ACC112 (cell line): ENCODE results near the gene ZNF219.

ENCODE experiments used
- H2AFZ ChIP-seq: fragments of 200-600 bp; sonication (generic); one replicate; pipeline ENCODE4 v1.6.0; 2017; ENCODE audit warnings: antibody characterized with exemption, low read length; ENCODE audit not compliant: unreplicated experiment
- H3K27ac ChIP-seq: fragments of 200-600 bp; sonication (generic); 2 replicates; pipeline ENCODE4 v1.5.1; 2014; ENCODE audit warnings: low read depth, mild to moderate bottlenecking, antibody characterized with exemption, low read length, moderate library complexity
- H3K27me3 ChIP-seq: fragments of 200-600 bp; sonication (generic); 2 replicates; pipeline ENCODE4 v1.6.1; 2014; ENCODE audit warnings: mild to moderate bottlenecking, antibody characterized with exemption, low read length, moderate library complexity, mixed read lengths; ENCODE audit not compliant: insufficient read depth
- H3K36me3 ChIP-seq: fragments of 200-600 bp; sonication (generic); 2 replicates; pipeline ENCODE4 v1.6.1; 2016; ENCODE audit warnings: mild to moderate bottlenecking, antibody characterized with exemption, low read length, moderate library complexity, mixed read lengths; ENCODE audit not compliant: insufficient read depth
- H3K4me1 ChIP-seq: fragments of 200-600 bp; sonication (generic); one replicate; pipeline ENCODE4 v1.6.1; 2016; ENCODE audit warnings: low read length, mixed read lengths; ENCODE audit not compliant: insufficient read depth, unreplicated experiment, control insufficient read depth
- H3K4me3 ChIP-seq: fragments of 200-600 bp; sonication (generic); 2 replicates; pipeline ENCODE4 v1.5.1; 2014; ENCODE audit warnings: mild to moderate bottlenecking, low read depth, low read length
- H3K79me2 ChIP-seq: fragments of 200-600 bp; sonication (generic); one replicate; pipeline ENCODE4 v1.6.0; 2016; ENCODE audit warnings: low read length; ENCODE audit not compliant: control insufficient read depth, unreplicated experiment, insufficient read depth

Gene ZNF219

DNA sequence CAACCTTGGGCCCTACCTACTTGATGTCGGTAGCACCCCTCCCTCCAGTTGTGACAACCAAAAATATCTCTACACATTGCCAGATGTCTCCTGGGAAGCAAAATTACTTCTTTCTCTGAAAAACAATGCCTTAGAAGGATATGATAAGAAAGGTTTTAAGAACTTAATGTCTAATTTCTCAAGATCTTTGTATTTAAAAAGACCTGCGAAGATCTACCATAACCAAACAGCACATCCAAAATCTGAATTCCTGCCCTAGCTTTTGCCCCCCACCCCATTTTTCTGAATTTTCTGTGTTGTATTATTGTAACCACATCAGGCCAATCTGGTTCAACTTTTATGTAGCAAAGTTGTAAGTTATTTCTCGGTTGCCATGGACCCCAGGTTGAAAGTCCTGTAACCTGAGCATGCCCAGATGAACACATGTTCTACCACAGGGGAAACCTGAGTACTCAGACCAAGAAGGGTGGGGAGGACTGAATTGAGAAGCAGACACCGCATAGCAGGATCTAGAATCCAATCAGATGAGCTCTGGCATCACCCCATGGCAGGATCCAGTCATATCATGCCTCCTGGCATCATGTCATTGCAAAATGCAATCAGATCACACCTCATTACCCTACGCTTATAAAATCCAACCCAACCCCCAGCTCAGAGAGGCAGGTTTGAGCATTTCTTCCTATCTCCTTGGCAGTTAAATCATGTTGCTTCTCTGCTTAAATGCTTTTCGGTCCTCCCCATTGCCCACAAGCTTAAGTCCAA, 11.1 kb upstream of the ZNF219 start:
- H3K4me1 ChIP-seq, result peaks cover 34% of the 10 kb centered on the region
- H3K79me2 ChIP-seq, result no peaks in the 10 kb centered on the region
- H2AFZ ChIP-seq, result no peak overlapping the region
- H3K27me3 ChIP-seq, result no peaks in the 10 kb centered on the region; the same call in 1 of the 2 replicates
- no peak overlapping the region for H3K27ac ChIP-seq
- H3K36me3 ChIP-seq, result no peaks in the 10 kb centered on the region
- H3K4me3 ChIP-seq, result no peak overlapping the region

DNA sequence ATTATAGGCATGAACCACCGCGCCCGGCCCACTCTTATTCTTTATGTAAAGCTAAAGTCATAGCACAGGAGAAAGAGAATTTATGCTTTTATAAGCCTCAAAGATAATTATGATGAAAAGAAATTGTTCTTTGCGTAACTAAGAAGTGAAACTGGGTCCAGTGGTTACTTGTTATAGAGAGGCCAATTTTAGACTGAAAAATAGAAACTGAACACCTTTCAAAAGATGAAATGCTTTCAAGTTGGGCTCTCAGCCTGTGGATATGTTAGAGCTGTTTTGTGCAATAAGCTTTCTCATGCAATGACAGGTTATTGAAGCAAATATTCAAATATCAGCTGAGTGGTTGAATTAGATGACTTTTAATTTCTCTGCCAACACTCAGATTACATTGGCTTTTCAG, 10.3 kb upstream of the ZNF219 start:
- Histone ChIP-seq H3K79me2 (no peaks in the 10 kb centered on the region), H3K4me1 (peaks cover 35% of the 10 kb centered on the region), H3K4me3 (no peak overlapping the region), H2AFZ (no peak overlapping the region), H3K27ac (no peak overlapping the region), H3K27me3 (no peaks in the 10 kb centered on the region; the same call in 1 of the 2 replicates), H3K36me3 (no peaks in the 10 kb centered on the region)

- Histone ChIP-seq H3K27me3 (no peaks in the 10 kb centered on the region; the same call in 1 of the 2 replicates), H3K79me2 (no peaks in the 10 kb centered on the region), H3K27ac (peak overlapping the region; percentile 91), H3K4me1 (peaks cover 42% of the 10 kb centered on the region), H2AFZ (peak overlapping the region; percentile 59), H3K4me3 (no peak overlapping the region), H3K36me3 (no peaks in the 10 kb centered on the region)
Measured at GRCh38 chr14:21107283-21107800, 8.9 kb upstream of the ZNF219 start.

- Histone ChIP-seq H3K27me3 (no peaks in the 10 kb centered on the region; the same call in 1 of the 2 replicates), H3K27ac (peak overlapping the region; percentile 91), H3K4me1 (peaks cover 47% of the 10 kb centered on the region), H3K36me3 (no peaks in the 10 kb centered on the region), H3K79me2 (no peaks in the 10 kb centered on the region), H2AFZ (peak overlapping the region; percentile 83), H3K4me3 (peak overlapping the region; percentile 28)
Measured at GRCh38 chr14:21106498-21107282, 8.2 kb upstream of the ZNF219 start.

GRCh38 chr14:21106176-21106497, 7.7 kb upstream of the ZNF219 start:
- peak overlapping the region; percentile 83 for H2AFZ ChIP-seq

GRCh38 chr14:21105095-21105494, 6.6 kb upstream of the ZNF219 start:
- H2AFZ ChIP-seq, result no peak overlapping the region
- no peak overlapping the region; the same call in 1 of the 2 replicates for H3K4me3 ChIP-seq
- no peaks in the 10 kb centered on the region for H3K36me3 ChIP-seq
- peaks cover 47% of the 10 kb centered on the region for H3K4me1 ChIP-seq
- H3K79me2 ChIP-seq, result no peaks in the 10 kb centered on the region
- no peaks in the 10 kb centered on the region for H3K27me3 ChIP-seq
- peak overlapping the region; percentile 92; the same call in 1 of the 2 replicates for H3K27ac ChIP-seq

More at GRCh38 chr14:21106176-21106497, 7.7 kb upstream of the ZNF219 start:
- Histone ChIP-seq H3K27me3 (no peaks in the 10 kb centered on the region; the same call in 1 of the 2 replicates), H3K4me3 (peak overlapping the region; percentile 28), H3K36me3 (no peaks in the 10 kb centered on the region), H3K79me2 (no peaks in the 10 kb centered on the region), H3K4me1 (peaks cover 47% of the 10 kb centered on the region), H3K27ac (peak overlapping the region; percentile 91)

- H3K27me3 ChIP-seq, result no peaks in the 10 kb centered on the region
- H2AFZ ChIP-seq, result peak overlapping the region; percentile 87
- H3K4me3 ChIP-seq, result peak overlapping the region; percentile 82
- no peaks in the 10 kb centered on the region for H3K36me3 ChIP-seq
- peak overlapping the region; percentile 92 for H3K27ac ChIP-seq
- H3K79me2 ChIP-seq, result no peaks in the 10 kb centered on the region
- H3K4me1 ChIP-seq, result peaks cover 50% of the 10 kb centered on the region
Measured at GRCh38 chr14:21104448-21105060, 6.1 kb upstream of the ZNF219 start.

- Histone ChIP-seq H3K27ac (peak overlapping the region; percentile 92), H3K4me1 (peaks cover 54% of the 10 kb centered on the region), H3K79me2 (no peaks in the 10 kb centered on the region), H3K27me3 (no peaks in the 10 kb centered on the region), H2AFZ (peak overlapping the region; percentile 87), H3K36me3 (no peaks in the 10 kb centered on the region), H3K4me3 (peak overlapping the region; percentile 82)
Measured at GRCh38 chr14:21103710-21104447, 5.4 kb upstream of the ZNF219 start.

GRCh38 chr14:21103411-21103709, 4.9 kb upstream of the ZNF219 start:
- Histone ChIP-seq H3K27ac (peak overlapping the region; percentile 92), H3K36me3 (no peaks in the 10 kb centered on the region), H3K4me3 (peak overlapping the region; percentile 82), H3K4me1 (peaks cover 54% of the 10 kb centered on the region), H3K27me3 (no peaks in the 10 kb centered on the region), H3K79me2 (no peaks in the 10 kb centered on the region), H2AFZ (peak overlapping the region; percentile 48)
